Left hindlimb (tissue), 1 donor: ENCODE data around the gene HS3ST4.
A peak's percentile ranks its signal among the peaks of the same experiment; 100 is the strongest.

Source experiments
- DNase-seq: peaks from one replicate; pipeline ENCODE4 v3.0.0-alpha.2; 2018

HS3ST4 gene

GRCh38 chr16:26120729-26121128, 429.0 kb downstream of the HS3ST4 start:
- DNase-seq, result no peak

GRCh38 chr16:26128296-26128695, 436.5 kb downstream of the HS3ST4 start:
- no peak for DNase-seq

GRCh38 chr16:26129997-26130396, 438.2 kb downstream of the HS3ST4 start:
- no peak for DNase-seq

GRCh38 chr16:26133416-26134093, 441.8 kb downstream of the HS3ST4 start:
- DNase-seq, result no peak

DNA sequence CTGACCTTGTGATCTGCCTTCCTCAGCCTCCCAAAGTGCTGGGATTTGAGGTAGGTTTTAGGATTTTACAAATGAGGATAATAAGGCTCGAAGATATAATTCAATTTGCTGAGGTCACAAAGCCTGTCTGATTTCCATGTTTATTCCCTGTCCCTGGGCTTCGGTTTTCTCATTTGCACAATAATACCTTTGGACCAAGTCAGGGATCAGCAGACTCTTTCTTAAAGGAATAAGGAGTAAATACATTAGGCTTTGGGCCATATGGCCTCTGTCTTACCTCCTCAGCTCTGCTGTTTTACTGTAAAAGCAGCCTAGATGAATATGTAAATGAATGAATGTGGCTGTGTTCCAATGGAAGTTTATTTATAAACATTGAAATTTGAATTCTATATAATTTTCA, 442.8 kb downstream of the HS3ST4 start:
- no peak for DNase-seq

DNA sequence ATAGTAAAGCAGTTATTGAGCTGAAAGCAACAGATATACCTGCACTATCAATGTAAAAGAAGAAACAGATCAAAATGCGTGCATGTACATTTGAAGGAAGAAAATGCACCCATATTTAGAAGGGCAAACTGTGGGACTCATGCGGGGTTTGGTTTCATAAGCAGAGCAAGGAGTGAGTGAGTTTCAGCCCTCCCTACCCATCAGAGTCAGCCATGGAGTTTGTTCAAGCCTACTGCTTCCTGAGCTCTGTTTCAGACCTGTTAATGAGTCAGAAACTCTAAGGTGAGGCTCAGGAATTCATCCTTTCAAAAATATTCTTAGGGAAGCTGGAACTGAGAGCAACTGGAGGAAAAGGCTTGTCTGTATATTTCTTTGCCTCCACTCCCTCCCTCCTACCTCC, 446.2 kb downstream of the HS3ST4 start:
- DNase-seq, result no peak

- DNase-seq, result no peak
These were observed 447.3 kb downstream of the HS3ST4 start for GRCh38 chr16:26139091-26139490.

DNA sequence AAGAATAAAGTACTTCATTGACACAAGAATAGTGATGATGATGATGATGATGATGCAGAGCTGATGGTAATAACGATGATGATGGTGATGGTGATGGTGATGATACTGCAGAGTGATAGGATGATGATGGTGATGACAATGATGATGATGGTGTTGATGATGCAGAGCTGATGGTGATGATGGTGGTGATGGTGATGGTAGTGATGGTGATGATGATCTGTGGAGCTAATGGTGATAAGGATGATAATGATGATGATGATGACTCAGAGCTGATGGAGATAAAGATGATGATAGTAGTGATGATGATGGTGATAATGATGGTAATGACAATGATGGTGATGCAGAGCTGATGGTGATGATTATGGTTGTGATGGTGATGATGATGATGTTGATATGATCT, 448.1 kb downstream of the HS3ST4 start:
- DNase-seq, result no peak

DNA sequence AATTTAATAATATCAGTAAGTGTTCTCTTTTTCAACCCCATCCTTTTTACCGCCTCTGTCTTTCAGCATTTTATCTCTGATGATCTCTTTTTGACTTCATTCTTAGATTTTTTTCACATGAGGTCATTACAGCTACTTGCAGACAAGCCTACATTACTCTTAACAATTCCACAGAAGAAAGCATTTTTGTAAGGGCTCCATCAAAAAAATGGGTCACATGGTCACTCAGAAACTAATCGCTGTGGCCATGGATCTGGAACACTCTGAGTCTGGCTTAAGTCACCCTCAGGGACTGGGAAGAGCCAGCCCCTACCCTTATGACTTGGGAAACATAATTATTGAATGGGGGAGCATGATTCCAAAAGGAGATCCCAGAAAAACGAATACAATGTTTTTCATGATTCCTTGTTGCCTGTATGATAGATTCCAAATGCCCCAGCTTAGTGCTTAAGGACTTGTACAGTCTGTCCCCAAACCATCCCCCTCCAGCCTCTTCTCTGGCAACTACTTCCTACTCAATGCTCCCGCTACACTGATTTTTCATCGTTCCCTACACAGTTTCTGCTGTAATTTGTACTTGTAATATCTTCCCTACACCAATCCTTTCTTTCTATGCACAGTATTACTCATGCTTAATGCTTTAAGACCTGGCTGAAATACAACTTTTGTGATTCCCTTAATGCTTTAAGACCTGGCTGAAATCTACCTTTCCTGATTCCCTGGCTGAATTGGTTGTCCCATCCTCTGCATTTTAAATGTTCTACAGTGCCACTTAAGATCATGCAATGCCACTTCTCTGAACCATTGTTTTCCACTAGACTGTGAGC, 457.8 kb downstream of the HS3ST4 start:
- no peak for DNase-seq

DNA sequence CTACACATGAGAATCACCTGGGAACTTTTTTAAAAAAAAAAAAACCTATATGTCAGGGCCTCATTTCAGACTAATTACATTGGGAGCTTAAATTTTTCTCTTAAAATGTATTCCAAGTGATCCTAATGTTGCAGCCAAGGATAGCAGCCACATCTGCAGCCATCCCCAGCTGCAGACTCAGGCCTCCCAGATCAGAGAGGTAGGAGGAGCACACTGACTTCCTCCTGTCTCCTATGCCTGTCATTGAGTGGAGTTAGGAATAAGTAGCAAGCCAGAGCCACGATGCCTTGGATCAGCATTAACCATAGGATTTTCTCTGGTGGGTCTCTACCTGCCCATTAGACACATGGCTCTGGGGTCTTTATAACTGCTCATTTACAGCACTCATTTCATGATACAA, 463.5 kb downstream of the HS3ST4 start:
- no peak for DNase-seq

- DNase-seq, result no peak
These were observed 465.6 kb downstream of the HS3ST4 start for GRCh38 chr16:26157319-26157718.

GRCh38 chr16:26158142-26158759, 466.5 kb downstream of the HS3ST4 start:
- DNase-seq, result no peak

DNA sequence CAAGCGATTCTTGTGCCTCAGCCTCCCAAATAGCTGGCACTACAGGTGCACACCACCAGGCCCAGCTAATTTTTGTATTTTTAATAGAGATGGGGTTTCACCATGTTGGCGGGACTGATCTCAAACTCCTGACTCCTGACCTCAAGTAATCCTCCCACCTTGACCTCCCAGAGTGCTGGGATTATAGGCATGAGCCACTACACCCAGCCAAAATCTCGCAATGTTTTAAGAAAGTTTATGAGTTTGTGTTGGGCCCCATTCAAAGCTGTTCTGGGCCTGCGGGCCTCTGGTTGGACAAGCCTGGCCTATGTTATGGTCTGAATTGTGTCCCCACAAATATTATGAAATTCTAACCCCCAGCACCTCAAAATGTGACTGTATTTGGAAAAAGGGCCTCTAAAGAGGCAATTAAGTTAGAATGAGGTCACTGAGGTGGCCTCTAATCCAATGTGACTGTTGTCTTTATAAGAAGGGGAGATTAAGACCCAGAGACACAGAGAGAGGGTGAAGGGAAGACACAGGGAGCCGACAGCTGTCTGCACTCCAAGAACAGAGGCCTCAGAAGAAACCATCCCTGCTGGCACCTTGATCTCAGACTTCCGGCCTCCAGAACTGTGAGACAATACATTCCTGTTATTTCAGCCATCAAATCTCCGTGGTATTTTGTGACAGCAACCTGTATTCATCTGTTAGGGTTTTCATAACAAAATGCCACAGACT, 469.9 kb downstream of the HS3ST4 start:
- DNase-seq, result no peak

GRCh38 chr16:26169473-26169872, 477.7 kb downstream of the HS3ST4 start:
- peak; percentile 61 for DNase-seq

GRCh38 chr16:26175944-26176343, 484.2 kb downstream of the HS3ST4 start:
- no peak for DNase-seq

GRCh38 chr16:26177438-26177837, 485.7 kb downstream of the HS3ST4 start:
- no peak for DNase-seq

- DNase-seq, result no peak
These were observed 486.5 kb downstream of the HS3ST4 start for GRCh38 chr16:26178298-26178697.

DNA sequence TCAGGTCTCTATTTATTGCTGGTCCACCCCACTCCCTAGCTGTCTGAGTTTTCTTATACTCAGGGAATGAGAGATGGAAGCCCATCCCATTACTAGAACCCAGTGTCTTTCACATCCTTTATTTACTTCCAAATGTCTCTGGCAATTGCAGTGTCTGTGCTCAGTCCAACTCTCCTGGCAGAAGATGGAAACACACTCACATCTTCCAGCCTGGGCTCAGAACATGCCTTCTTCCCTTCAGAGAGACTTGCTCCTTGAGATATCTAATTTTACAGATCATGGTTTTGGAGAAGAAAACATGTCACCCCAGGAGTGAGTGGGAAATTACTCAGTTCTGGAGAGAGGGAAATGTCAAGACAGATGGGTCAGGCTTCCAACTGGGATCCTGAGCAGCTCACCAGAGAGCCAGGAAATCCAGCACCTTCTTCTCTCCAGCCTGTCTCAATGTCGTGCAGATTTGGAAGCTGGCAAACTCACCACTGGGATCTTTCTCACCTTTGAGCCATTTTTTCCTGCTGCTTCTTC, 494.4 kb downstream of the HS3ST4 start:
- no peak for DNase-seq
